ENCODE data around the gene VCAN. TPM values are rescaled to one million over a fixed set of nuclear protein-coding genes. Genes with fewer than 3 reads are reported as not detected.

The VCAN gene
- total and polyA plus RNA-seq, 8 donors = 1.5 to 184 (median 12.7) TPM

- H3K4me3 ChIP-seq = peak overlapping the region; percentile 38 to 54 (median 49)
- TF ChIP-seq CTCF (IDR thresholded peaks at IDR 0.05) (peak in 4 of 7 experiments; percentile 36 to 61 (median 44)), EP300 (IDR thresholded peaks at IDR 0.05) (no peak), POLR2AphosphoS5 (IDR thresholded peaks at IDR 0.05) (peak; percentile 9 to 48 (median 25))
- intact Hi-C loops (cut with DNase I; ENCODE audit: low total_unique reads) = no loop called here
- peak overlapping the region; percentile 36 to 83 (median 71) for H3K27ac ChIP-seq
- no peaks in the 10 kb centered on the region for H3K36me3 ChIP-seq
- H3K9me3 ChIP-seq = no peaks in the 10 kb centered on the region
- WGBS, 5 donors = 1 to 3% (median 1%) methylated on average over 32 to 42 of the region's 42 CpGs
- peaks cover 28 to 52% (median 41%) of the 10 kb centered on the region in 4 donors for H3K4me1 ChIP-seq
- peak; percentile 56 to 97 for DNase-seq
- H3K27me3 ChIP-seq = peaks cover 8 to 81% (median 57%) of the 10 kb centered on the region in 3 donors
Observed at GRCh38 chr5:83473346-83474160, 2.0 kb downstream of the VCAN start.

- 0 to 2% (median 1%) methylated on average over 36 to 46 of the region's 46 CpGs for WGBS, 5 donors
- peaks cover 28 to 52% (median 41%) of the 10 kb centered on the region in 4 donors for H3K4me1 ChIP-seq
- H3K9me3 ChIP-seq = no peaks in the 10 kb centered on the region
- intact Hi-C loops (cut with DNase I; ENCODE audit: low total_unique reads) = no loop called here
- H3K27me3 ChIP-seq = peaks cover 8 to 74% (median 57%) of the 10 kb centered on the region in 3 donors
- H3K4me3 ChIP-seq = peak overlapping the region; percentile 38 to 54 (median 49)
- peak; percentile 42 to 93 for DNase-seq
- TF ChIP-seq POLR2AphosphoS5 (IDR thresholded peaks at IDR 0.05) (peak in 1 of 3 donors; percentile 33), CTCF (IDR thresholded peaks at IDR 0.05) (peak in 1 of 7 experiments; percentile 14), POLR2A (IDR thresholded peaks at IDR 0.05) (no peak), EP300 (IDR thresholded peaks at IDR 0.05) (no peak)
- H3K27ac ChIP-seq = peak overlapping the region; percentile 36 to 83 (median 71)
- H3K36me3 ChIP-seq = no peaks in the 10 kb centered on the region
Observed at GRCh38 chr5:83474161-83474796, 2.7 kb downstream of the VCAN start.

GRCh38 chr5:83474991-83475390 lies 3.4 kb downstream of the VCAN start:
- Histone ChIP-seq H3K27ac (peak overlapping the region; percentile 36 to 83 (median 71)), H3K4me1 (peaks cover 28 to 52% (median 41%) of the 10 kb centered on the region in 4 donors), H3K36me3 (no peaks in the 10 kb centered on the region), H3K27me3 (peaks cover 8 to 67% (median 57%) of the 10 kb centered on the region in 3 donors), H3K4me3 (peak overlapping the region; percentile 38 to 54 (median 49)), H3K9me3 (no peaks in the 10 kb centered on the region)
- TF ChIP-seq CTCF (IDR thresholded peaks at IDR 0.05) (no peak), EP300 (IDR thresholded peaks at IDR 0.05) (no peak), POLR2AphosphoS5 (IDR thresholded peaks at IDR 0.05) (no peak), POLR2A (IDR thresholded peaks at IDR 0.05) (no peak)
- WGBS, 5 donors = 24 to 41% (median 29%) methylated on average over 8 of the region's 8 CpGs
- DNase-seq = peak in 1 of 2 donors; percentile 26
- intact Hi-C loops (cut with DNase I; ENCODE audit: low total_unique reads) = no loop called here

- no peak for TF ChIP-seq POLR2A (IDR thresholded peaks at IDR 0.05)
- no peak for TF ChIP-seq CTCF (IDR thresholded peaks at IDR 0.05)
- TF ChIP-seq EP300 (IDR thresholded peaks at IDR 0.05) = no peak
- TF ChIP-seq POLR2AphosphoS5 (IDR thresholded peaks at IDR 0.05) = no peak
- 34 to 55% (median 47%) methylated on average over 5 of the region's 5 CpGs for WGBS, 5 donors
- DNase-seq = peak in 1 of 2 donors; percentile 40
- intact Hi-C loops (cut with DNase I; ENCODE audit: low total_unique reads) = no loop called here
- H3K4me1 ChIP-seq = peaks cover 28 to 52% (median 41%) of the 10 kb centered on the region in 4 donors
- H3K9me3 ChIP-seq = no peaks in the 10 kb centered on the region
- peak overlapping the region in 2 of 4 donors; percentile 53 to 54 for H3K4me3 ChIP-seq
- peaks cover 8 to 63% (median 56%) of the 10 kb centered on the region in 3 donors for H3K27me3 ChIP-seq
- H3K36me3 ChIP-seq = no peaks in the 10 kb centered on the region
- H3K27ac ChIP-seq = peak overlapping the region in 4 of 5 donors; percentile 68 to 83 (median 76)
Observed at GRCh38 chr5:83475391-83475863, 3.9 kb downstream of the VCAN start.

All from stomach (tissue), 9 donors.